ENCODE results near the gene FGGY. TPM values are rescaled to one million over a fixed set of nuclear protein-coding genes. Genes with fewer than 3 reads are reported as not detected.

FGGY gene
- total and polyA plus RNA-seq, 4 donors, result 16.0 to 67.0 (median 43.4) TPM

GRCh38 chr1:59404796-59405195 lies 107.9 kb downstream of the FGGY start:
- DNase-seq (ENCODE audit: low spot score), result no peak
- Histone ChIP-seq H3K4me1 (ENCODE audit: control insufficient read depth in 4 of 4, insufficient read depth in 4 of 4, low read length in 3 of 4) (peaks cover 0 to 18% (median 12%) of the 10 kb centered on the region in 4 donors), H3K27ac (ENCODE audit: low read depth in 1 of 2, low read length in 2 of 2) (no peak overlapping the region), H3K36me3 (ENCODE audit: control insufficient read depth in 4 of 4, insufficient read depth in 3 of 4, low read depth in 1 of 4, low read length in 3 of 4) (no peaks in the 10 kb centered on the region), H3K9me3 (ENCODE audit: control insufficient read depth in 4 of 4, low read length in 3 of 4) (no peaks in the 10 kb centered on the region), H3K4me3 (ENCODE audit: low read depth in 1 of 3, low read length in 3 of 3) (no peak overlapping the region), H3K27me3 (ENCODE audit: control insufficient read depth in 4 of 4, insufficient read depth in 4 of 4, low read length in 3 of 4) (no peaks in the 10 kb centered on the region), H3K9ac (ENCODE audit: low read depth in 1 of 2, low read length in 2 of 2) (no peak overlapping the region)
- TF ChIP-seq FOXA1 (IDR thresholded peaks at IDR 0.05) (no peak), REST (IDR thresholded peaks at IDR 0.05) (no peak), RAD21 (IDR thresholded peaks at IDR 0.05) (no peak), CTCF (IDR thresholded peaks at IDR 0.05; ENCODE audit: low read depth, low read length, missing input control) (no peak), HNF4A (conservative IDR thresholded peaks at IDR 0.05) (no peak), RXRA (IDR thresholded peaks at IDR 0.05) (no peak), NR2F2 (IDR thresholded peaks at IDR 0.05) (no peak), JUND (IDR thresholded peaks at IDR 0.05) (no peak), SP1 (IDR thresholded peaks at IDR 0.05) (no peak), TAF1 (conservative IDR thresholded peaks at IDR 0.05) (no peak), MAX (IDR thresholded peaks at IDR 0.05) (no peak), GABPA (IDR thresholded peaks at IDR 0.05 in 1 of 2, conservative IDR thresholded peaks at IDR 0.05 in 1 of 2) (no peak), YY1 (IDR thresholded peaks at IDR 0.05) (no peak), EGR1 (IDR thresholded peaks at IDR 0.05; ENCODE audit: low read depth in 2 of 2) (no peak), ZBTB33 (IDR thresholded peaks at IDR 0.05) (no peak), FOXA2 (IDR thresholded peaks at IDR 0.05) (no peak)
- 91% methylated on average over 8 of the region's 8 CpGs for WGBS

Data from liver (tissue), 9 donors.